ENCODE measurements around the gene HLA-DQA2. TPM values are rescaled to one million over a fixed set of nuclear protein-coding genes. Genes with fewer than 3 reads are reported as not detected.

The HLA-DQA2 gene
- total RNA-seq, 1 donor from 2014 or later, result 0.65 TPM

DNA sequence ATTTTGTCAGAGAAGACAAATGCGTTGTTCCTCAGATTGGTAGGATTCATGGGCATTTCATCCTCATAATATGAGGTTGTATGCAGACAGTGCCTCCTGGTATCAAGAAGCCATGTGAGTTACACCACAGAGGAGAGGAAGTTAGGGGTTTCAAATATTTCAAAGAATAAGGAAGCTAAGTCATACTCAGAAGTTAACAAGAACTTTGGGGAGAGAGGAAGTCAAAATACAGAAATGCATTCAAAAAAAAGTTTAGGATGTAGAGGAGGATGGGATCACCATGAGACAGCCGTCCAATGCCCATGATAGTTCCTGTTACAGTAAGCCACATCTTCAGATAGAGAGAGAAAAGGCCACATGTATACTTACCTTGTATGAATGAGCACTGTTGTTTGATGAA lies 53.3 kb downstream of the HLA-DQA2 start:
- peaks cover 31% of the 10 kb centered on the region for H3K4me1 Mint-ChIP-seq
- intact Hi-C loops (cut with micrococcal nuclease), result loop anchor here (10.0 kb wide), 1 partner anchor 550 kb away; no protein-coding TSS in a partner anchor
- H3K36me3 Mint-ChIP-seq (ENCODE audit: low read depth), result no peaks in the 10 kb centered on the region
- H3K27ac Mint-ChIP-seq, result no peak overlapping the region
- DNase-seq, result no peak
- peaks cover 61% of the 10 kb centered on the region for H3K27me3 Mint-ChIP-seq
- H3K4me3 Mint-ChIP-seq, result no peak overlapping the region
- no peaks in the 10 kb centered on the region for H3K9me3 Mint-ChIP-seq

Other genes starting within 250 kb of the HLA-DQA2 start
- gene HLA-DRB5, start 211.1 kb upstream of the HLA-DQA2 start, total RNA-seq, result 5.1 and 6.0 TPM in 2 replicates
- gene HLA-DRB1, start 151.5 kb upstream of the HLA-DQA2 start, total RNA-seq, result 14.2 and 15.0 TPM in 2 replicates
- gene HLA-DQA1, start 104.0 kb upstream of the HLA-DQA2 start, total RNA-seq, result 3.6 and 4.0 TPM in 2 replicates
- 1.5 and 1.6 TPM in 2 replicates for gene HLA-DQB1, start 74.7 kb upstream of the HLA-DQA2 start, total RNA-seq
- 0.28 and 0.72 TPM in 2 replicates for gene HLA-DQB2, start 22.1 kb downstream of the HLA-DQA2 start, total RNA-seq
- 2.8 and 4.2 TPM in 2 replicates for gene HLA-DOB, start 75.6 kb downstream of the HLA-DQA2 start, total RNA-seq
- gene TAP2, start 97.3 kb downstream of the HLA-DQA2 start, total RNA-seq, result 152 and 163 TPM in 2 replicates
- gene PSMB8, start 102.7 kb downstream of the HLA-DQA2 start, total RNA-seq, result 342 and 353 TPM in 2 replicates
- 275 and 283 TPM in 2 replicates for gene TAP1, start 112.3 kb downstream of the HLA-DQA2 start, total RNA-seq
- gene PSMB9, start 112.8 kb downstream of the HLA-DQA2 start, total RNA-seq, result 249 and 257 TPM in 2 replicates
- gene HLA-DMB, start 199.6 kb downstream of the HLA-DQA2 start, total RNA-seq, result 0.75 and 0.80 TPM in 2 replicates
- 8.1 and 8.7 TPM in 2 replicates for gene HLA-DMA, start 211.7 kb downstream of the HLA-DQA2 start, total RNA-seq
- 320 TPM in 2 replicates for gene BRD2, start 227.2 kb downstream of the HLA-DQA2 start, total RNA-seq